ENCODE results near the gene ALG3.

- TF ChIP-seq CTCF (IDR thresholded peaks at IDR 0.05) (no peak), POLR2A (IDR thresholded peaks at IDR 0.05) (no peak)
These were observed 29.9 kb downstream of the ALG3 start for GRCh38 chr3:184218814-184219213.

All from esophagus squamous epithelium (tissue), 4 donors.